GM12801 (cell line): ENCODE results near the gene CFP.

Experiments used
- CTCF ChIP-seq: IDR thresholded peaks from one replicate; pipeline ENCODE4 v1.5.1; 2011; ENCODE audit warnings: control low read depth; ENCODE audit not compliant: insufficient read length; ENCODE audit errors: extremely low read depth

CFP gene

GRCh38 chrX:47583240-47583861 lies 46.4 kb downstream of the CFP start:
- TF ChIP-seq CTCF: no peak

GRCh38 chrX:47581731-47582647 lies 47.7 kb downstream of the CFP start, which contains the start of gene TIMP1:
TIMP1 (plus strand) TSS chrX:47582436; CDS start chrX:47583416, 980 bp downstream.
- no peak for TF ChIP-seq CTCF

GRCh38 chrX:47579537-47579936 lies 50.2 kb downstream of the CFP start:
- no peak for TF ChIP-seq CTCF

- no peak for TF ChIP-seq CTCF
Measured at GRCh38 chrX:47578692-47579091, 51.0 kb downstream of the CFP start.

GRCh38 chrX:47577901-47578300 lies 51.8 kb downstream of the CFP start:
- no peak for TF ChIP-seq CTCF

- no peak for TF ChIP-seq CTCF
Measured at GRCh38 chrX:47577424-47577823, 52.3 kb downstream of the CFP start.

GRCh38 chrX:47576021-47576898 lies 53.5 kb downstream of the CFP start:
- TF ChIP-seq CTCF: no peak
